ENCODE data around the gene NFIB. TPM values are rescaled to one million over a fixed set of nuclear protein-coding genes. Genes with fewer than 3 reads are reported as not detected.

NFIB gene
- total and polyA plus RNA-seq, 8 donors = 8.9 to 65.0 (median 45.7) TPM

DNA sequence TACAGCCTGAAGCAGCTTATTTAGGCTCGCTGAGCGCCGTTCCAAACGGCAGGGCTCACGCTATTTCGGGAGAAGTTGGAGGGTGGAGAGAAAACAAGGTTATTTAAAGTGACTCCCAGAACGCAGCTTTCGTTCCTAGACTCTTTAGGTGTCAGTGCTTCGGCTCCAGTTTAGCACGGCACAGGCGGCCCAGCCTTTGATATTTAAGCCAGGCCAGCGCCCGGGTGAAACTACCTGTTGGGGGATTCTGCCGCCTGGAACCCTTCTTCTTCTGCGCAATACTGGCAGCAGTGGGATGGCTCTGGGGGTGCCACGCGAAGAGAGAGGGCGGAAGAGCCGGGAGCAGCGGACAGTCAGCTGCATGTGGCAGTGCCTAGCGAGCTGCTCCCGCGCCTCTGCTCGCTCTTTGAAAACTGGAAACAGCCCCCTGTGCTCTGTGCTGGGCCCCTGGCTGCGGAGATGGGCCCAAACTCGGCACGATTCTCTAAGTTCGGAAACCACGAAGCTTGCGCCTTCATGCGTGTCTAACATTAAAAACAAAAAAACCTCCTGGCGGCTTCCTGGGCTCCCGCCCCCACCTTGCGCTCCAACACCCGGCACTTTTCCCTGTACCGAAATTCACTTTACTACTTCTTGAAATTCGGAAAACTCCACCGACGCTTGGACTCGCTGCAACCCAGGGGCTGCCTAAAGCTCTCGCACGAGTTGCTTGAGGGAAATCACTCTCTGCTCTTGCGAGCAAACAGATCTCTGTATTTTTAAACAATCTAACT is 34.6 kb upstream of the NFIB start:
- intact Hi-C loops (cut with DNase I) = no loop called here
- TF ChIP-seq, protein P1, sequence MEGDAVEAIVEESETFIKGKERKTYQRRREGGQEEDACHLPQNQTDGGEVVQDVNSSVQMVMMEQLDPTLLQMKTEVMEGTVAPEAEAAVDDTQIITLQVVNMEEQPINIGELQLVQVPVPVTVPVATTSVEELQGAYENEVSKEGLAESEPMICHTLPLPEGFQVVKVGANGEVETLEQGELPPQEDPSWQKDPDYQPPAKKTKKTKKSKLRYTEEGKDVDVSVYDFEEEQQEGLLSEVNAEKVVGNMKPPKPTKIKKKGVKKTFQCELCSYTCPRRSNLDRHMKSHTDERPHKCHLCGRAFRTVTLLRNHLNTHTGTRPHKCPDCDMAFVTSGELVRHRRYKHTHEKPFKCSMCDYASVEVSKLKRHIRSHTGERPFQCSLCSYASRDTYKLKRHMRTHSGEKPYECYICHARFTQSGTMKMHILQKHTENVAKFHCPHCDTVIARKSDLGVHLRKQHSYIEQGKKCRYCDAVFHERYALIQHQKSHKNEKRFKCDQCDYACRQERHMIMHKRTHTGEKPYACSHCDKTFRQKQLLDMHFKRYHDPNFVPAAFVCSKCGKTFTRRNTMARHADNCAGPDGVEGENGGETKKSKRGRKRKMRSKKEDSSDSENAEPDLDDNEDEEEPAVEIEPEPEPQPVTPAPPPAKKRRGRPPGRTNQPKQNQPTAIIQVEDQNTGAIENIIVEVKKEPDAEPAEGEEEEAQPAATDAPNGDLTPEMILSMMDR (IDR thresholded peaks at IDR 0.05) = no peak
- peaks cover 0 to 12% (median 0%) of the 10 kb centered on the region in 4 donors for H3K27me3 ChIP-seq
- FAIRE-seq (no peak), DNase-seq (peak in 2 of 6 donors; percentile 21 to 64), ATAC-seq (peak; percentile 36 to 52 (median 50))
- H3K27ac ChIP-seq = peak overlapping the region in 2 of 4 donors; percentile 8 to 39
- peak overlapping the region; percentile 13 to 47 (median 36) for H3K4me3 ChIP-seq
- 4 to 6% methylated on average over 41 to 43 of the region's 43 CpGs for WGBS, 2 donors
- H3K36me3 ChIP-seq = no peaks in the 10 kb centered on the region
- H3K9me3 ChIP-seq = no peaks in the 10 kb centered on the region
- H3K4me1 ChIP-seq = no peaks in the 10 kb centered on the region

DNA sequence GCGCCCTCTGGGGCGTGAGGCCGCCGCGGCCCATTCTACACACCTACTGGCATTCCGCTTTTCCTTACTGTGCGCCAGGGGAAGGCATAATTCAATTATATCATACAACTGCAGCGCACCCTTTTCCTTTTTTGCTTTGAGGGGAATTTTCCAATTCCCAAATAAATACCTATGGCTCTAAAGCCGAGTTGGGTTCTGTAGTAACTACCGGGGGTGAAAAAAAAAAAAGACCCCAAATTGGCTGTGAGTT is 34.1 kb upstream of the NFIB start:
- intact Hi-C loops (cut with DNase I) = no loop called here
- TF ChIP-seq, protein P1 (IDR thresholded peaks at IDR 0.05) = no peak
- DNase-seq = peak in 1 of 6 donors; percentile 27
- H3K4me1 ChIP-seq = no peaks in the 10 kb centered on the region
- WGBS, 2 donors = 2 to 3% methylated on average over 10 of the region's 10 CpGs
- H3K27me3 ChIP-seq = peaks cover 0 to 12% (median 0%) of the 10 kb centered on the region in 4 donors
- H3K4me3 ChIP-seq = peak overlapping the region; percentile 13 to 47 (median 36)
- H3K36me3 ChIP-seq = no peaks in the 10 kb centered on the region
- peak overlapping the region in 1 of 4 donors; percentile 28 for H3K27ac ChIP-seq
- peak; percentile 69 to 82 (median 76) for ATAC-seq
- no peak for FAIRE-seq
- H3K9me3 ChIP-seq = no peaks in the 10 kb centered on the region

DNA sequence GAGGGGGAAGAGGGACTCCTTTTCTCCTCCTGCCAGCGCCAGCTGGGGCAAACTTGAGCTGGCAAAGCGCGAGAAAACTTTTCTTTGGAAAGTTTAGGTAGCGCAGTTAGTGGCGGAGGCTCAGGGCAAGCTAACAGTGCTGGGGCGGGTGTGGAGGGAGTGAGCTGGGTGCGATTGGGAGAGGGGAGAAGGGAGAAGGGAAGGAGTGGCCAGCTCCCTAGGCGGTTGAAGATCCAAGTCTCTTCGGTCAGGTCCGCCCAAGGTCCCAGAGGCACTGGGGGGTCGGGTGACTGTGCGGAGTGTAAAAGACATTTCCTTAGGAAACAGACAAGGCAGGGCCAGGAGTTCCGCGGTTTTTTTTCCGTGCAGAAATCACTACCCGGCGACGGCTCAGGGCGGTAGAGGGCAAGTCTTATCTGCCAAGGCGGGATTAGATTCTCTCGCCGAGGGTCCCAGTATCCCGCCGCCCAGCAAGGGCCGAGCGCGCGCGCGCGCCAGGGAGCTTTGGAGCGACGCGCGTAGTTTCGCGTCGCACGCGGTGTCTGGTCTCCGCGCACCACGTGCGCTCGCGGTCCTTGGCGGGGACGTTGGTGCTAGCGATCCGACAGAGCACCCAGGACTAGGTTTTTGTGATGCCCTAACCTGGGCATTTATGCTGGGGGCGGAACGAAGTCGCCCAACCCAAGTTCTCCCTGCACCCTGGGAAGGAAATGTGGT is 33.6 kb upstream of the NFIB start:
- H3K9me3 ChIP-seq = no peaks in the 10 kb centered on the region
- peak overlapping the region; percentile 13 to 47 (median 36) for H3K4me3 ChIP-seq
- intact Hi-C loops (cut with DNase I) = no loop called here
- ATAC-seq (peak; percentile 52 to 67 (median 64)), DNase-seq (peak in 4 of 6 donors; percentile 39 to 69 (median 55)), FAIRE-seq (no peak)
- TF ChIP-seq, protein P1 (IDR thresholded peaks at IDR 0.05) = peak in 1 of 4 donors; percentile 13
- peaks cover 0 to 12% (median 0%) of the 10 kb centered on the region in 4 donors for H3K27me3 ChIP-seq
- WGBS, 2 donors = 1% methylated on average over 42 to 53 of the region's 53 CpGs
- no peaks in the 10 kb centered on the region for H3K4me1 ChIP-seq
- no peaks in the 10 kb centered on the region for H3K36me3 ChIP-seq
- H3K27ac ChIP-seq = peak overlapping the region in 2 of 4 donors; percentile 28 to 36

DNA sequence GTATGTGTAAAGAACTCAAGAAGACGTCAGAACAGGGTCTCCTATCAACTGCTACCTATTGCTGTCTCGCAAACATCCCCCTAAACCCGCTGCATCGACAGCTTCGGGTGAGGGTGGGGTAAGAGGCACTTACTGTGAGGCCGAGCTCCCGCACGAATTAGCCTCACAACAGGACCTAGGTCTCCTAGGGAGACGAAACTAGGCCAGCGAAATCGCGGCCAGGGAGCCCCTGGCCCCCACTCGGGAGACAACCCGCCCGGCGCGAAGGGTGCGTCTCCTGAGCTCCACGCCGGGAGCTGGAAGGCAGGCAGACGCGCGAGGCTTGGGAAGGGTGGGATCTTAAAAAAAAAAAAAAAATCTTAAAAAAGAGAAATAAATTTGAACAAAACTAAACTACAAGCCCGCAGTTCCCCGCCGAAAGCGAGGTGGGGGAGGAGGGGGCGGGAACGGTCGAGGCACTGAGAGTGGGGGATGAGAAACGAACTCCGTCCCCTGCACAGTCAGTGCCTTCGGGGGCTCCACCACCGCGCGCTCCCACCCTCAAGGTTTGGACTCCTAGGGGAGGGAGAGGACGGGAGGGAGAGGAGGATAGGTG is 33.0 kb upstream of the NFIB start:
- Histone ChIP-seq H3K4me3 (peak overlapping the region in 3 of 4 donors; percentile 29 to 47 (median 42)), H3K27ac (peak overlapping the region in 2 of 4 donors; percentile 28 to 36), H3K4me1 (no peaks in the 10 kb centered on the region), H3K27me3 (peaks cover 0 to 12% (median 0%) of the 10 kb centered on the region in 4 donors), H3K36me3 (no peaks in the 10 kb centered on the region), H3K9me3 (no peaks in the 10 kb centered on the region)
- 10 to 13% methylated on average over 37 of the region's 37 CpGs for WGBS, 2 donors
- FAIRE-seq (no peak), DNase-seq (no peak), ATAC-seq (peak in 2 of 4 donors; percentile 2 to 6)
- intact Hi-C loops (cut with DNase I) = no loop called here
- TF ChIP-seq, protein P1 (IDR thresholded peaks at IDR 0.05) = no peak

Data from pancreas (tissue), 10 donors.